MCF 10A (cell line): ENCODE measurements around the gene KLF13. TPM values are rescaled to one million over a fixed set of nuclear protein-coding genes. Genes with fewer than 3 reads are reported as not detected.

Experiments used
- BruUV-seq: library from RNA; stranded (reverse); fragments of 400-500 nt; replicated peaks from 2 replicates; lab custom pipeline; 2021; lab: Mats Ljungman, UMichigan
- CTCF ChIA-PET: fragments of 300-600 bp; sonication (Branson Sonifier 250); formaldehyde crosslinking; extraction: SDS; loops from one replicate; lab custom pipeline; 2021; ENCODE audit warnings: antibody characterized with exemption, inconsistent platforms; lab: Yijun Ruan, JAX
- POLR2A ChIA-PET: fragments of 300-600, 350-650 bp; sonication (Branson Sonifier 250); formaldehyde crosslinking; extraction: SDS; loops from one replicate; lab custom pipeline; 2020; ENCODE audit warnings: antibody characterized with exemption, inconsistent platforms; lab: Yijun Ruan, JAX
- DNase-seq: peaks from one replicate; pipeline ENCODE4 v3.0.0-alpha.2; 2018; ENCODE audit not compliant: unreplicated experiment
- H3K27ac Mint-ChIP-seq: one replicate; pipeline ENCODE4 v1.8.0; 2022; ENCODE audit warnings: mild to moderate bottlenecking, low read depth, mixed read lengths; ENCODE audit not compliant: unreplicated experiment
- H3K27me3 Mint-ChIP-seq: one replicate; pipeline ENCODE4 v1.8.0; 2022; ENCODE audit warnings: mixed read lengths; ENCODE audit not compliant: insufficient read depth, unreplicated experiment
- H3K36me3 Mint-ChIP-seq: one replicate; pipeline ENCODE4 v1.8.0; 2022; ENCODE audit warnings: mild to moderate bottlenecking, moderate library complexity, mixed read lengths; ENCODE audit not compliant: insufficient read depth, unreplicated experiment
- H3K4me1 Mint-ChIP-seq: one replicate; pipeline ENCODE4 v1.8.0; 2022; ENCODE audit warnings: mixed read lengths; ENCODE audit not compliant: insufficient read depth, unreplicated experiment
- H3K4me3 Mint-ChIP-seq: one replicate; pipeline ENCODE4 v1.8.0; 2022; ENCODE audit warnings: mild to moderate bottlenecking, moderate library complexity, mixed read lengths; ENCODE audit not compliant: unreplicated experiment
- H3K9me3 Mint-ChIP-seq: one replicate; pipeline ENCODE4 v1.8.0; 2022; ENCODE audit warnings: mixed read lengths; ENCODE audit not compliant: unreplicated experiment
- intact Hi-C: fragments of 100-400 bp; cut with micrococcal nuclease; formaldehyde crosslinking; loops from 2 replicates; pipeline ENCODE4 v1.14.1; 2022
- total RNA-seq: library from RNA; stranded (reverse); gene quantifications from 2 replicates; pipeline ENCODE4 v1.2.3, GENCODE V29; 2022
- TF ChIP-seq, protein P1 (sequence below): fragments of 200-600 bp; IDR thresholded peaks from one replicate; pipeline ENCODE4 v1.8.0; 2022; ENCODE audit warnings: antibody characterized with exemption, mild to moderate bottlenecking; ENCODE audit not compliant: unreplicated experiment

KLF13 gene
- total RNA-seq, 1 experiment from 2014 or later, result 83.1 TPM

DNA sequence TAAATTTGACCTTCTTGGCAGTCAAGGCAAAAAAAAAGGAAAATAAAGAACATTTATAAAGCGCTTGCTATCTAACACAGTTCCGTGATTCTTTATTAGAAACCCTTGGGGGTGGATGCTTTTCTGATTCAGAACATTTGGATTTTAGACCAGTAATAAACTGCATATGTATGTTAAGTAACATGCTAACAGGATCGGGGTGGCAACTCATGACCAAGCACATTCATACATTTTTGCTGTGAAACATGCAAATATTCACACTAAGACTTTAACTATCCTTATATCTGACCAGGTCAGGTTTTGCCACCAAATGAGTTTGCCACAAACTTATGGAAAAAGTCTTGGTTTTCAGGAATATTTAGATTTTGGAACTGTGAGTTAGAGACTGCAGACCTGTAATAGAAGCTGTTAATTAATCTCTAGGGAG is 30.4 kb upstream of the KLF13 start:
- DNase-seq, result no peak
- intact Hi-C loops, result no loop called here
- ChIA-PET POLR2A (interaction anchor here (0.6 to 1.5 kb wide), 6 partner anchors 16 to 289 kb away, joined by 3 to 5 read pairs (median 3); partner anchors contain the start of gene KLF13), CTCF (interaction anchor here (0.5 to 0.7 kb wide), 2 partner anchors 70 to 192 kb away, joined by 3 read pairs; no protein-coding TSS in a partner anchor)
- peaks cover 14% of the 10 kb centered on the region for H3K4me1 Mint-ChIP-seq
- TF ChIP-seq, protein P1, sequence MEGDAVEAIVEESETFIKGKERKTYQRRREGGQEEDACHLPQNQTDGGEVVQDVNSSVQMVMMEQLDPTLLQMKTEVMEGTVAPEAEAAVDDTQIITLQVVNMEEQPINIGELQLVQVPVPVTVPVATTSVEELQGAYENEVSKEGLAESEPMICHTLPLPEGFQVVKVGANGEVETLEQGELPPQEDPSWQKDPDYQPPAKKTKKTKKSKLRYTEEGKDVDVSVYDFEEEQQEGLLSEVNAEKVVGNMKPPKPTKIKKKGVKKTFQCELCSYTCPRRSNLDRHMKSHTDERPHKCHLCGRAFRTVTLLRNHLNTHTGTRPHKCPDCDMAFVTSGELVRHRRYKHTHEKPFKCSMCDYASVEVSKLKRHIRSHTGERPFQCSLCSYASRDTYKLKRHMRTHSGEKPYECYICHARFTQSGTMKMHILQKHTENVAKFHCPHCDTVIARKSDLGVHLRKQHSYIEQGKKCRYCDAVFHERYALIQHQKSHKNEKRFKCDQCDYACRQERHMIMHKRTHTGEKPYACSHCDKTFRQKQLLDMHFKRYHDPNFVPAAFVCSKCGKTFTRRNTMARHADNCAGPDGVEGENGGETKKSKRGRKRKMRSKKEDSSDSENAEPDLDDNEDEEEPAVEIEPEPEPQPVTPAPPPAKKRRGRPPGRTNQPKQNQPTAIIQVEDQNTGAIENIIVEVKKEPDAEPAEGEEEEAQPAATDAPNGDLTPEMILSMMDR, result no peak
- peaks cover 6% of the 10 kb centered on the region for H3K36me3 Mint-ChIP-seq
- H3K27me3 Mint-ChIP-seq, result peaks cover 24% of the 10 kb centered on the region
- H3K27ac Mint-ChIP-seq, result peak overlapping the region; percentile 35
- BruUV-seq, result no TSS peak
- H3K4me3 Mint-ChIP-seq, result peak overlapping the region; percentile 58
- H3K9me3 Mint-ChIP-seq, result no peaks in the 10 kb centered on the region

DNA sequence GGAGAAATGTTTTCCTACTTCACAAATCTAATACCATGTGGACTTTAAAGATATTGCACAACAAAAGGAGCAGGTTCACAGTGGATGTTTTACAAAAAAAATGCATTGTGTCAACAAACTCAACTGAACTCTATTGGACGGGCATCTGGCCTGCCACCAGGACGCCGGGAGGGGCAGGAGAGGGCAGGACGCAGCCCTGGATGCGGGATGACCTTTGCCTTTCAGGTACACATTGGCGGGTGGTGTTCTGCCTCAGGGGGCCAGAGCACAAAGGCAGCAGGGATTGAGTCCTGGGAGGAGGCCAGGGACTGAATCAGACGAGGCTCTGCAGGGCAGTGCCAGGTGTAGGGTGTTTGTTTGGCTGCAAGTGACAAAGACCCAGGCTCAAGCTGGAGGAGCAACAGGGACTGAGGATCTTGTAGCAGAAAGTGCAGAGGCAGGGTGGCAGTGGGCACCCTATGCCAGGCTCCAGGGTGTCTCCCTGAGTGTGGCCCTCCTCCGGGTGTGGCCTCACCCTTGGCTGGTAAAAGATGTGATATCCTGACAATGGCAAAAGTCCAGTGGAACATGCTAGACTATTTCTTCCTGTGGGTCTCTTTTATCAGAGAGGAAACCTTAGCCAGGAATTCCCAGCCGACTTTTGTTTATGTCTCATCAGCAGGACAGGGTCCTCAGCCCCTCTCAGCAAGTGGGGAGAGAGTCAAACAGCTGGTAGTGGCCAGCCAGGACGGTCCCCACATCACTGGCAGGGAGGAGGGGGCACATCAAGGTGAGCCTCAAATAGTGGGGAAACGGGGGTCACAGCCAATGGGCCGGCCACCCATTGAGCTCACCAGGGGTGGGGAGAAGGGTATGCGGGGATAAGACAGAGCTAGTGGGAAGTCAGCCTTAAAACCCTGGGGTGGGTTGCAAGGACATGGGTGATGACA is 29.7 kb upstream of the KLF13 start:
- ChIA-PET POLR2A (interaction anchor here (0.6 to 1.5 kb wide), 5 partner anchors 30 to 289 kb away, joined by 3 to 5 read pairs (median 4); partner anchors contain the start of gene KLF13), CTCF (interaction anchor here (0.5 to 1.3 kb wide), 6 partner anchors 14 to 460 kb away, joined by 3 read pairs; no protein-coding TSS in a partner anchor)
- TF ChIP-seq, protein P1, result no peak
- Mint-ChIP-seq H3K4me1 (peaks cover 14% of the 10 kb centered on the region), H3K27me3 (peaks cover 17% of the 10 kb centered on the region), H3K4me3 (peak overlapping the region; percentile 58), H3K36me3 (peaks cover 6% of the 10 kb centered on the region), H3K9me3 (no peaks in the 10 kb centered on the region), H3K27ac (peak overlapping the region; percentile 35)
- peak; percentile 88 for DNase-seq
- intact Hi-C loops, result no loop called here
- BruUV-seq, result no TSS peak

DNA sequence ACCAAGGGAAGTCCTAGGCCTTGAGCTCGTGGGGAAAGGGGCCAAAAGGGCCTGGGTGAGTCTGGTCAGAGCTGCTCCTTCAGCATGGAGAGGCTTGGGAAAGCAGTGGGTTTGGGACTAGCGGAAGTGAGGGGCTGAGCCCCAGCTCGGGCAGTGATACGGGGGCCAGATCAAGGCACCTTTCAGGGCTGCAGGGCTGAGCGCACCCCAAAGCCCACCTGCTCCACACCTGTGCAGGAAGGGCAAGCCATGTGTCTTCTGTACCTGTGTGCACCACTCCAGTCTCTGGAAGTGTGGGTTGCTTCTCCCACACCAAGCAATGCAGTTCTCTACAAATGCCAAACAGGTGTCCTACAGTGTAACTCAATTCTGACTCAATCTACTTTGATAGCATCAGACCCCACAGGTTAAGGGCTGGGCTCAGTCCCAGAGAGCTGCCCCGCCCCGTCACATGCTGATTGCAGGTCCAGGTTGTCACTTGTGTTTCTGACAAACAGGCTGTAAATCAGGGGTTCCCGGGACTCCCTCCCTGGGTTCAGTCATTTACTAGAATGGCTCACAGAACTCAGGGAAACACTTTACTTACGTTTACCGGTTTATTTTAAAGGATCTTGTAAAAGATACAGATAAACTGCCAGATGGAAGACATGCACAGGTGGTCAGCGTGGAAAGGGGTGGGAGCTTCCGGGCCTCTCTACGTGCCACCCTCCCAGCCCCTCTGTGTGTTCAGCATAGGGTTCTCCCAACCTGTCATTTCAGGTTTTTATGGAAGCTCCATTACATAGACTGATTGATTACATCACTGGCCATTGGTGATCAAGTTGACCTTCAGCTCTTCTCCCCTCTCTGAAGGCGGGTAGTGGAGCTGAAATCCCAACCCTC is 28.8 kb upstream of the KLF13 start:
- Mint-ChIP-seq H3K9me3 (no peaks in the 10 kb centered on the region), H3K36me3 (peaks cover 6% of the 10 kb centered on the region), H3K27ac (no peak overlapping the region), H3K4me1 (peaks cover 14% of the 10 kb centered on the region), H3K4me3 (no peak overlapping the region), H3K27me3 (peaks cover 8% of the 10 kb centered on the region)
- intact Hi-C loops, result no loop called here
- no peak for DNase-seq
- ChIA-PET POLR2A (interaction anchor here (0.9 to 1.2 kb wide), 3 partner anchors 28 to 83 kb away, joined by 3 to 5 read pairs (median 3); no protein-coding TSS in a partner anchor), CTCF (interaction anchor here (0.5 to 1.3 kb wide), 5 partner anchors 13 to 459 kb away, joined by 3 read pairs; no protein-coding TSS in a partner anchor)
- TF ChIP-seq, protein P1, result no peak
- no TSS peak for BruUV-seq
